ENCODE data around the gene HP1BP3. TPM values are rescaled to one million over a fixed set of nuclear protein-coding genes. Genes with fewer than 3 reads are reported as not detected.

HP1BP3 gene
- total RNA-seq, 4 donors from 2014 or later = 213 to 349 (median 277) TPM

DNA sequence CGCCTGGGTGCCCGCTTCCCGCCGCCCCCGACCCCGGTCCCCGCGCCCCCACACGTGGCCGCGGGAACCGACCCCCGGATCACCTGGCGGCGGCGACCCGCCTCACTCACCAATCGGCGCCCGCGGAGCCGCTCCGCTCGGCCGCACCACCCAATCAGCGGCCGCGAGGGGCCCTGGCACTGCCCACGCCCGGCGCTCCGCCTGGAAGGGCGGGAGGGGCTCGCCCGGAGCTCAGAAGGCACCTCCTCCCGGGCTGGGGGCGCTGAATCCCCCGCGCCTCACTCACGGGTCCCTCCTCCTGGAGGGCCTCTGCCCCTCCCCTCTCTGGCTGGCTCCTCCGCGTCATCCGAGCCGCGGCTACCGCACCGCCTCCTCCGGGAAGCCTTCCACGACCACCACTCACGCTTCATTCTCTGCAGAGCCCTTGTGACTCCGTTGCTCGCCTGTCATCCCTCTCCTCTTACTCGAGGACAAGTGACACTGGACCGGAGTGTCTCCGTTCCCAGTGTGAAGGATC is 55.0 kb downstream of the HP1BP3 start:
- Histone ChIP-seq H3K27me3 (peaks cover 0 to 40% (median 0%) of the 10 kb centered on the region in 4 donors), H3K36me3 (peaks cover 0 to 7% (median 3%) of the 10 kb centered on the region in 4 donors), H3K9me3 (no peaks in the 10 kb centered on the region), H3K27ac (replicated peaks in 1 of 4) (peak overlapping the region; percentile 62 to 76 (median 68)), H3K4me1 (peaks cover 19 to 41% (median 30%) of the 10 kb centered on the region in 4 donors), H3K4me3 (peak overlapping the region; percentile 63 to 86 (median 70))
- TF ChIP-seq, protein P1, sequence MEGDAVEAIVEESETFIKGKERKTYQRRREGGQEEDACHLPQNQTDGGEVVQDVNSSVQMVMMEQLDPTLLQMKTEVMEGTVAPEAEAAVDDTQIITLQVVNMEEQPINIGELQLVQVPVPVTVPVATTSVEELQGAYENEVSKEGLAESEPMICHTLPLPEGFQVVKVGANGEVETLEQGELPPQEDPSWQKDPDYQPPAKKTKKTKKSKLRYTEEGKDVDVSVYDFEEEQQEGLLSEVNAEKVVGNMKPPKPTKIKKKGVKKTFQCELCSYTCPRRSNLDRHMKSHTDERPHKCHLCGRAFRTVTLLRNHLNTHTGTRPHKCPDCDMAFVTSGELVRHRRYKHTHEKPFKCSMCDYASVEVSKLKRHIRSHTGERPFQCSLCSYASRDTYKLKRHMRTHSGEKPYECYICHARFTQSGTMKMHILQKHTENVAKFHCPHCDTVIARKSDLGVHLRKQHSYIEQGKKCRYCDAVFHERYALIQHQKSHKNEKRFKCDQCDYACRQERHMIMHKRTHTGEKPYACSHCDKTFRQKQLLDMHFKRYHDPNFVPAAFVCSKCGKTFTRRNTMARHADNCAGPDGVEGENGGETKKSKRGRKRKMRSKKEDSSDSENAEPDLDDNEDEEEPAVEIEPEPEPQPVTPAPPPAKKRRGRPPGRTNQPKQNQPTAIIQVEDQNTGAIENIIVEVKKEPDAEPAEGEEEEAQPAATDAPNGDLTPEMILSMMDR (IDR thresholded peaks at IDR 0.05) = no peak
- TF ChIP-seq POLR2AphosphoS5 (IDR thresholded peaks at IDR 0.05) = peak in 1 of 2 donors; percentile 11
- 0% methylated on average over 18 of the region's 55 CpGs for WGBS
- intact Hi-C loops (cut with DNase I) = loop anchor here (2.0 to 5.0 kb wide), 2 partner anchors 33 to 55 kb away; partner anchors contain the start of gene HP1BP3
- no peak for DNase-seq (ENCODE audit: extremely low spot score)

DNA sequence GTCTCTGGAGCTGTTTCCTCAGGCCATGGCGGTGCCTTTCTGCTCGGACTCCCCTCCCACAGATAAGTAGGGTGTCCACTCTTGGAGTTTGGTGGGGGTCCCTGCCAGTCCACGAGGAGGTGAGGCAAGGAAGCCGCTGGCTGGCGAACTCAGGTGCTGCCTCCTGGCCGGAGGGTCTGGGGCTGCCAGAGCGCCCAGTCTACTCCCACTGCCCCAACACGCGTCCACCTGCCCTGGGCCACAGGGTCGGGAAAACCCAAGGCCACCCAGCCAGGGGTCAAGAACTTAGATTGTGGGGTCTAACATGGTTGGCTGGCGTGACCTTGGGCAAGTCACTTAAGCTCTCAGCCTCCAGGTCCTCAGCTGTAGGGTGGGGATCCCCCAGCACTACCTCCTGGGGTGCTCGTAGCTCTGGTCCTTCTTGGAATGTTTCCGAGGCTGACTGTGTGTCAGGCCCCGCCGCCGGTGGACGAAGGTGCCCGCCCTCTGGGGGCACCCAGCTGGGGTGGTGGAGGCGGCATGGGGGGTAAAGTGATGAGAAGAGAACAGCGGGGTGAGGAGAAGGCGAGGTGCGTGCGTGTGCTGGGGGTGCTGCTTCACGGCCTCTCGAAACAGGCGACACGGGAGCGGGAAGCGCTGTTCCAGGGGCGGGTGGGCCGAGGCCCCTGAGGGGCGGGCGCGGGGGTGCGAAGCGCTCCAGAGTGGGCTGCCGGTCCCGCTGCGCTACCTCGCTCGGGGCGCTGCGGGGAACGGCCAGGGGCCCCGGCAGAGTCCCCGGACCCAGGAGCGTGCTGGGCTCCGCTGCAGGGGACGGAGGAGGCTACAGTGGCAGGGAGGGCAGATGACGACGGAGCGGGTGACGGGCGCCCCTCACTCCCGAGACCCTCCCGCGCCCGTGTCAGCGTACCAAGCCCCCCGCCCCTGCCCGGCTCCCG is 55.8 kb downstream of the HP1BP3 start:
- TF ChIP-seq, protein P1 (IDR thresholded peaks at IDR 0.05) = no peak
- TF ChIP-seq POLR2A (IDR thresholded peaks at IDR 0.05; ENCODE audit: low read depth) (no peak), POLR2AphosphoS5 (IDR thresholded peaks at IDR 0.05) (no peak), EP300 (IDR thresholded peaks at IDR 0.05) (no peak)

DNA sequence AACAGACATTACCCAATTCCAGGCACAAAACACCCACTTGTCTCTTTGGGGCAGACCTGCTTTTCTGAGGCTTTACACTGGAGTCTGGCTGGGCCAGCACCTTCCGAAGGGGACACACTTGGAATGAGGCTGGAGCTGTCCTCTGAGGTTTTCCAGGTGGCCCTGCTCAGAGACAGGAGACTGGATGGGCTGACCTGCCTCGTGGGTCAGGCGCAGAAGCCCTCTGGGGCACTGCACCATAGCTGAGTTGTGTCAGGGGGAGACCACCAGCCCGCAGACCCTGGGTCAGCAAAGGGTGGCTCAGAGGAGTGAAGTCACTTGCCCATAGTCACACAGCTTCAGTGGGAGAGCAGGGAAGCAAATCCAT is 56.4 kb downstream of the HP1BP3 start:
- Histone ChIP-seq H3K27ac (replicated peaks in 1 of 4) (no peak overlapping the region), H3K9me3 (no peaks in the 10 kb centered on the region), H3K4me1 (peaks cover 19 to 41% (median 30%) of the 10 kb centered on the region in 4 donors), H3K36me3 (no peaks in the 10 kb centered on the region), H3K4me3 (no peak overlapping the region), H3K27me3 (peaks cover 0 to 40% (median 0%) of the 10 kb centered on the region in 4 donors)
- intact Hi-C loops (cut with DNase I) = loop anchor here (5.0 kb wide), 1 partner anchor 57 kb away; the partner anchor contains the start of gene HP1BP3
- 34% methylated on average over 3 of the region's 4 CpGs for WGBS
- no peak for DNase-seq (ENCODE audit: extremely low spot score)
- TF ChIP-seq EP300 (IDR thresholded peaks at IDR 0.05) (no peak), POLR2AphosphoS5 (IDR thresholded peaks at IDR 0.05) (no peak), POLR2A (IDR thresholded peaks at IDR 0.05; ENCODE audit: low read depth) (no peak)
- TF ChIP-seq, protein P1 (IDR thresholded peaks at IDR 0.05) = no peak

More for the DNA sequence above, 55.8 kb downstream of the HP1BP3 start:
- intact Hi-C loops (cut with DNase I) = loop anchor here (5.0 kb wide), 1 partner anchor 56 kb away; the partner anchor contains the start of gene HP1BP3
- peak; percentile 90 for DNase-seq (ENCODE audit: extremely low spot score)
- Histone ChIP-seq H3K27ac (replicated peaks in 1 of 4) (peak overlapping the region in 2 of 4 donors; percentile 62 to 73), H3K9me3 (no peaks in the 10 kb centered on the region), H3K27me3 (peaks cover 0 to 40% (median 0%) of the 10 kb centered on the region in 4 donors), H3K4me3 (peak overlapping the region; percentile 63 to 86 (median 70)), H3K36me3 (no peaks in the 10 kb centered on the region), H3K4me1 (peaks cover 19 to 41% (median 30%) of the 10 kb centered on the region in 4 donors)
- 35% methylated on average over 23 of the region's 62 CpGs for WGBS

DNA sequence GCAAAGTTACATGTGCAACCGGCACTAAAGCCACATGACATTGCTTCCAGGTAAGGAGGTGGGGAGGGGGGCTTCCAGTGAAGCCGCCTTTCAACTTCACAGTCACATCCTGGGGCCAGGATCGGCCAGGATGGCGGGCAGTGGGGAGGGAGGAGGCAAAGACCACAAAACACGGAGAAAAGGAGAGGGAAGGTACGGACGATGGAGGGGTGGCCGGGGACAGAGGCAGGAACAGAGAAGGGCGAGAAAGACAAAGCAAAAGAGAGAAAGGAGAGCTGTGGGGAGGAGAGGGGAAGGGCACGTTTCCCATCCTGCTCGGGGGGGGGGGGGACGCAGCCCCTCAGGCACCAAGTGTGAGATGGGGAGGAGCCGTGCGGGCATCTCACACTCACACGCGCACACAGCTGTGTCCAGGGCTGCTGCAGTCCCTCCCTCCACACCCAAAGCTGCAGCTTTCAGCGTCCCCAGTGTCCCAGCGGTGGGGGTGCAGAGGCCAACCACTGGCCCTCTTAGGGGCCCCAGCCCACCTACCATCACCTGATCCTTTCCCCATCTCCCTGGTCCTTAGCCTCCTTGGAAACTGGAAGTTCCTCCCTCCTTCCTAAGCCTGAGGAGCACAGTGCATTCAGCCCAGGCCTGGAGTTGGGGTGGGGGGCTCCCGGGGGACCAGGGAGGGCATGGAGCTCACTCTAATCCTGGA is 57.0 kb downstream of the HP1BP3 start:
- TF ChIP-seq POLR2A (IDR thresholded peaks at IDR 0.05; ENCODE audit: low read depth) (no peak), POLR2AphosphoS5 (IDR thresholded peaks at IDR 0.05) (no peak), EP300 (IDR thresholded peaks at IDR 0.05) (no peak)
- TF ChIP-seq, protein P1 (IDR thresholded peaks at IDR 0.05) = no peak
- Histone ChIP-seq H3K27me3 (peaks cover 0 to 40% (median 0%) of the 10 kb centered on the region in 4 donors), H3K4me1 (peaks cover 19 to 41% (median 30%) of the 10 kb centered on the region in 4 donors), H3K4me3 (no peak overlapping the region), H3K27ac (replicated peaks in 1 of 4) (no peak overlapping the region), H3K36me3 (no peaks in the 10 kb centered on the region), H3K9me3 (no peaks in the 10 kb centered on the region)
- WGBS = 26% methylated on average over 11 of the region's 19 CpGs
- no peak for DNase-seq (ENCODE audit: extremely low spot score)
- intact Hi-C loops (cut with DNase I) = loop anchor here (5.0 kb wide), 1 partner anchor 57 kb away; the partner anchor contains the start of gene HP1BP3
